SK-N-SH (cell line): ENCODE measurements around the gene SENP5.
A peak's percentile ranks its signal among the peaks of the same experiment; 100 is the strongest.

Experiments
- CTCF ChIP-seq: fragments of 200-600 bp; sonication (generic); IDR thresholded peaks from 2 replicates; pipeline ENCODE4 v1.6.1; 2017; ENCODE audit warnings: antibody characterized with exemption, mild to moderate bottlenecking, moderate library complexity
- FOXJ3 ChIP-seq: sonication (generic); formaldehyde crosslinking; IDR thresholded peaks from 2 replicates; pipeline ENCODE4 v1.5.1; 2020; ENCODE audit warnings: mild to moderate bottlenecking, missing genetic modification reagents
- NFIC ChIP-seq: IDR thresholded peaks from 2 replicates; pipeline ENCODE4 v1.4.0; 2012; ENCODE audit warnings: borderline replicate concordance

DNA sequence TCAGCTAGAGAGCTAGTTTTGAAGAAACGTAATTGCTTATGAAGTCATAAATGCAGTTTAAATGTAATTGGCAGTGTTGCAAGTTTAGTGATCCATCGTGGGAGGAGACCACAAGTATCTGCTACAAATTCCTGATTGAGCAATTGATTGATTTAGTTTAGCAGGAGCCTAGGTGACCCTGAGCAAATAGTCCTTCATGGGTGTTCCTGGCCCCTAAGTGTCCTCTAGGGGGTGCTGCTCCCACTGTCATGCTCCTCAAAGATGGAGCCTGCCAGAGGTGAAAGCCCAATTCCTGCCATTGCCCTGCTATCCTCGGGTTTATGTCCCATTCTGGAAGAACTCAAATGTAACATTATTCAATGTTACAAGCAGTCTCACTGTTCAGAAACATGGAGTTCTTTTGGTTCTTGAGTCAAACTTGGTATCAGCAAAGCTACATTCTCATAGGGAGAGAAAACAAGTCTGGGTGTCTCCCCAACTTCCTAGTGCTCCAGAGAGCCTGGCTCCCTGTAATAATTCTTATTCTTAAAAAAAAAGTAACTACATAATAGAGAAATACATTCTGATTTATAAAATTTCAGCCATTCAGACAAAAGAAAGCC is 29.8 kb upstream of the SENP5 start:
- TF ChIP-seq NFIC (no peak), FOXJ3 (CRISPR knock-in tag) (no peak), CTCF (peak; percentile 74)
